ENCODE data around the gene PTX3. TPM values are rescaled to one million over a fixed set of nuclear protein-coding genes. Genes with fewer than 3 reads are reported as not detected.

PTX3 gene
- polyA plus RNA-seq (ENCODE audit: insufficient read depth in 1 of 5, insufficient read length in 5 of 5, low replicate concordance in 1 of 5): 10 to 100 TPM; 23.1 to 49.1 (median 25.5) TPM
- long read RNA-seq, donor 1, transcript PTX3-201 (3 exons, 1,940 nt): major isoform, 6 of 6 reads
- long read RNA-seq, donor 1, partial matches to known transcripts: 0 of 6 reads
- long read RNA-seq, donor 1, other reads (novel, unspliced or antisense): 0 of 6 reads
- long read RNA-seq, donor 2, transcript PTX3-201 (3 exons, 1,940 nt): major isoform, 12 of 12 reads
- long read RNA-seq, donor 2, partial matches to known transcripts: 0 of 12 reads
- long read RNA-seq, donor 2, other reads (novel, unspliced or antisense): 0 of 12 reads
- long read RNA-seq, donor 3, transcript PTX3-201 (3 exons, 1,940 nt): major isoform, 7 of 7 reads
- long read RNA-seq, donor 3, partial matches to known transcripts: 0 of 7 reads
- long read RNA-seq, donor 3, other reads (novel, unspliced or antisense): 0 of 7 reads
- long read RNA-seq, donor 4, transcript PTX3-201 (3 exons, 1,940 nt): major isoform, 8 of 8 reads
- long read RNA-seq, donor 4, partial matches to known transcripts: 0 of 8 reads
- long read RNA-seq, donor 4, other reads (novel, unspliced or antisense): 0 of 8 reads
- long read RNA-seq, donor 5, transcript PTX3-201 (3 exons, 1,940 nt): major isoform, 12 of 20 reads
- long read RNA-seq, donor 5, partial matches to known transcripts: 8 of 20 reads
- long read RNA-seq, donor 5, other reads (novel, unspliced or antisense): 0 of 20 reads
- long read RNA-seq, donor 6, transcript PTX3-201 (3 exons, 1,940 nt): major isoform, 13 of 13 reads
- long read RNA-seq, donor 6, partial matches to known transcripts: 0 of 13 reads
- long read RNA-seq, donor 6, other reads (novel, unspliced or antisense): 0 of 13 reads
- long read RNA-seq, donor 7, partial matches to known transcripts: 0 of 4 reads
- long read RNA-seq, donor 7, other reads (novel, unspliced or antisense): 0 of 4 reads
- long read RNA-seq, donor 8, transcript PTX3-201 (3 exons, 1,940 nt): major isoform, 5 of 15 reads
- long read RNA-seq, donor 8, partial matches to known transcripts: 10 of 15 reads
- long read RNA-seq, donor 8, other reads (novel, unspliced or antisense): 0 of 15 reads

DNA sequence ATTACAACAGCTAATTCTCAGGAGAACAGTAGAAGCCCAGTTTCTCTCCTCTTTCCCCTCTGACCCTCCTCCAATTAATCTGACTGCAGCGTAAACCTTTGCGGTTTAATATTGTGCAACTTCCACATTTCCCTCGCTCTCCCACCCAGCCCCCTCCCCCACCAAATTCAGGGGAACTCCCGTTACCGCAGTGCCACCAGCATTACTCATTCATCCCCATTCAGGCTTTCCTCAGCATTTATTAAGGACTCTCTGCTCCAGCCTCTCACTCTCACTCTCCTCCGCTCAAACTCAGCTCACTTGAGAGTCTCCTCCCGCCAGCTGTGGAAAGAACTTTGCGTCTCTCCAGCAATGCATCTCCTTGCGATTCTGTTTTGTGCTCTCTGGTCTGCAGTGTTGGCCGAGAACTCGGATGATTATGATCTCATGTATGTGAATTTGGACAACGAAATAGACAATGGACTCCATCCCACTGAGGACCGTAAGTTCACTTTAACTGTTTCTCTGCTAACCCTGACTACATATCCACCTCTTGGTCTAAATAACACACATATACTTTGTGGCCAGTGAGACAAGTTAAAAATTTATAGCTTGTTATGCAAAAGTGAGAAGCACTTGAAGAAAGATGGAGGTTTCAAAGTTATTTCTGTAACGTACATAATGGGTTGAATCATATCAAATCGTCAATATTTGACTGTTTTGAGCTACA lies at the start of gene PTX3:
Gene PTX3, plus strand, starts transcription at position 268 of the 709 bp plus-strand sequence. Its CDS starts 84 bp downstream, at position 352.
- DNase-seq: peak; percentile 72 to 74

DNA sequence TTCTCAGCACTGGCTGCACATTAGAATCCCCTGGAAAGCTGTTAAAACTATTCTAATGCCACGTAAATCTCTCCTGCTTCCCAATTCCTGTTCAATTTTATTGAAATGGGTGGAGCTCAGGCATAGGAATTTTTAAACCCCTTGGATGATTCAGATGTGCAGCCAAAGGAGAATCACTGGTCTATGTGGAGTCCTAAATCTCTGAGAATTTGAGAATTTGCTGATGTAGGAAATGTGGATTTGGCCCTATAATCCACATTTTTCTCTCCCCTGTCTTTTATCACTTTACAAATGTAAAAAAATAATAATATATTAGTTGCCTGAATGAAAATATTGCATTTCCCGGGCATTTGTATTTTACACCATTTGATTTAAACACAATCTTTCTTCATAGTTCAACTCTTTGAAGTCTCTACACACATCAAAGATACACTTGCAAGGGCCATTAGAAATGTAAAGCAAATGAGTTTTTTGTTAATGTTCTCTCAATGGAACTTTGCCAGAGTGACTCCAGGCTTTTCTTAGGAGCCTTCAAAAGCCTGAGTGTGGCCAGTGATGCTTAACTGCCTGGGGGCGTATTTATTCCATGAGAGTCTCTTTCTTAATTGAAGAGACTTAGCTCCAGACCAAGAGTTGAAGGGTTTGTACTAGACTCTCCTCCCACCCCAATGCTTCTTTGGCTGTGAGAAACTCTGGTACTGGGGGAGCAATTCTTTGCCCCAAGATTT lies 48.8 kb upstream of the PTX3 start:
- DNase-seq: no peak

DNA sequence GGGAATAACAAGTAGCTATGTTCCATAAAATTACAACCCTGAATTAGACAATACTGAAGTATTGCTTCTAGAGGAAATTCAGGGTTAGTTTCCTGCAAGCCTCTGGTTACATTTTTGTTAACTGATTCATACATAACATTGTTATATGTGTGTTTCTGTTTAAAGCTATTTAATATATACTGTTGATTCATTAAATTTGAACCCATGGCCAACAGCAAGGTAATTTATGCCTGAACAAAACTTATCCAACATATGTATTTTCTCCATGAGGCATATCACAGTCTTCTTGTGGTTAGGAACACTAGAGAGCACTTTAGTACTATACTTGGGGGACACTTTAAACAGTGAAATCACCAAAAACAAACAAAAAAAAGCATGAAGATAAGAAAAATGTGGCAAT lies 47.7 kb upstream of the PTX3 start:
- no peak for DNase-seq

DNA sequence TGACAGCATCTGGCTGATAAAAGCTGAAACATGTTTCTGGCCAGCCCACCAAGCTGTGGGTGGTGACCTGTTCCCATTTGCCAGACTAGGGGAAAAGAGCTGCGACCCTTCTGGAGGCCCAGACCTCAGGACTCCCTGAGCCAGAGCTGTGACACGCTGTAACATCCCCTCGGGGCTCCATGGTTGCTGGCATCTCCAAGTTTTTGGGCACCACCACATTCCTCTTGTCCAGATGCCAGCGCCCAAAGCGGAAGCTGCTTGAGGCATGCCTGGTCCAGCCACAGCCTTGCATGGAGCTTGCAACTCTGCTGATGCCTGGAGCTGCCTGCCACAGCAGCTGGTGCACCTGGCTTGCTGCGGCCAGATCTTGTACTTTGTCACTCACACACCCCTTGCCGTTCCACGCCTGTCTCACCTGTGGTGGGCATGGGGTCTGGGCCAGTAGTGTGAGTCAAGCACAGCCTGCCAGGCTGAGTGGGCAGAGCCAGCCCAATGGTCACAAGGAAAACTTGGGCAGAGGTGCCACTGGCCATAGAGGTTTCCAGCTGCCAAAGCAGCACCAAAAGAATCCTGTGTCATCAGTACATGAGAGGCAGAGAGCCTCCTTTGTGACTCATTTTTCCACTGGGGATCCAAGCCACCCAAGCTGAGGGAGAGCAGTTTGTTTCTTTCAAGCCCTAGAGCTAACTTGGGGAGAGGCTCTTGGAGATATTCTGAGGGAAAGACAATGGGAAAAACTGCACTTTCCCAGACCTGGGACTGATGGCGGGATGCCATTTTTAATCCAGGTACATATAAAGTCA lies 45.7 kb upstream of the PTX3 start:
- DNase-seq: no peak

DNA sequence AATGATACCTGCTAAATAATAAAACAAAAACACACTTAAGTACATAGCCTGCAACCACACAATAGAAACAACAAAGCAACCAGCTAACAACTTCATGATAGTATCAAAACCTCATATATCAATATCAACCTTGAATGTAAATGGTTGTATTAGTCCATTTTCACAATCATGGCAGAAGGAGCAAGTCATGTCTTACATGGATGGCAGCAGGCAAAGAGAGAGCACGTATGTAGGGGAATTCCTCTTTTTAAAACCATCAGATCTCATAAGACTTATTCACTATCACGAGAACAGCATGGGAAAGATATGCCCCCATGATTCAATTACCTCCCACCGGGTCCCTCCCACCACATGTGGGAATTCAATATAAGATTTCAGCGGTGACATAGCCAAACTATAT lies 44.5 kb upstream of the PTX3 start:
- DNase-seq: no peak

DNA sequence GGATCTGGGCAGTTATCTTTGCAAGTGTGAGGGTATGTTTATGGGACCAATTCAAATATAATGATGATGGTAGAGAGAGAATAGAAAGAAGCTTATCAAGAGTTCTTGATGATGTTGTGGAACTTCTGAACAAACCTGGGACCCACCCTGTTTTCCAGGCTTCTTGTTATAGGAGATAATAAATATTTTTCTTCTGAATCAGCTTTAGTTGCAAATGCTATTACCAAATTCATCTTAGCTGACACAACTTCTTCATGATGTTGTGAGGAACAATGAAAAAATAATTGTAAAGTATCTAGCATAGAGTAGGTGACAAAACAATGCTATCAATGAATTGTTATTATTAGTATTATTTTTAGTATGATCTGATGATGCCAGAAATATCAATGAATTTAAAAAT lies 43.5 kb upstream of the PTX3 start:
- no peak for DNase-seq

DNA sequence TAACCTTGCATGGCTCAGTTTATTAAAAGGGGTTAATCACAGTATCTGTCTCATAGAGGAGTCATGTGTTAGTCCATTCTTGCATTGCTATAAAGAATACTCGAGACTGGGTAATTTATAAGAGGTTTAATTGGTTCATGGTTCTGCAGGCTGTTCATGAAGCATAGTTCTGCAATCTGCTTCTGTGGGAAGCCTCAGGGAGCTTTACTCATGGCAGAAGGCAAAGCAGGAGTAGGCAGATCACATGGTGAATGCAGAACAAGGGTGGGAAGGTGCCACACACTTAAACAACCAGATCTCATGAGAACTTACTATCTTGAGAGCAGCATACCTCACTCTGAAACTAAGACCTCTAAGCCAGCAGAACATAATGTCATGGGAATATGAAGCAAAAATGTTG lies 42.2 kb upstream of the PTX3 start:
- no peak for DNase-seq

DNA sequence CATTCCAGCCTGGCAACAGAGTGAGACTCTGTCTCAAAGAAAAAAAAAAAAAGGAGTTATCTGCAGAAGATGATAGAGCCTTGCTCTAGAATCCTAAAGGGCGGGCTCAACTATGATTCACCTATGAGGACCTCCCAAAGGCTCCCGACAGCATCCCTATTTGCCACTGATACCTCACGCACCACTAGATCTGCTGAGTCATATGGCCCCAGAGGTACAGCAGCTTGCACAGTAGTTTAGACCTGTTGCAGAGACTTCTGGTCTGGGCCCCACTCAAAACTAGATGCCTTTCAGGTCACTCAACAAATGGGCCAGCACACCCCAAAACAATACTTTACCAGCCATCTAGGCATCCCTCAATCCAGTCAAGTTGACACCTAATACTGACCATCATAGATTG lies 38.1 kb upstream of the PTX3 start:
- no peak for DNase-seq

DNA sequence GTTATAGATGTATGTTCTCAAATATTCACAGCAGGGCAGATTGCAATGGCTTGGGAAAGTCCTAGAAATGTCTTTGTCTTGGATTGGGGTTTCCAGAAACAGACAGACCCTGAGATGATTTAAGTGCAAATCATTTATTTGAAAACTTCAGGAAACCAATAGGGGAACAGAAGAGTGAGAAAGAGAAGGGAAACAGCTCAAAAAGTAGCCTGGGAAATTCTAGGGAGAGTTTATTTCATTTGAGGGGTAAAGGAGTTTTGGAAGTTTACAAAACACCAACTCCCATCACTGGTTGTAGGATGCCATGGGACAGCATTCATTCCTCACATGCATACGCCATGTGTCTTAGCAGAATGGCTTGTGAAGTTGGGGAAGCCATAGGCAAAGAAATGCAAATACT lies 32.3 kb upstream of the PTX3 start:
- no peak for DNase-seq

DNA sequence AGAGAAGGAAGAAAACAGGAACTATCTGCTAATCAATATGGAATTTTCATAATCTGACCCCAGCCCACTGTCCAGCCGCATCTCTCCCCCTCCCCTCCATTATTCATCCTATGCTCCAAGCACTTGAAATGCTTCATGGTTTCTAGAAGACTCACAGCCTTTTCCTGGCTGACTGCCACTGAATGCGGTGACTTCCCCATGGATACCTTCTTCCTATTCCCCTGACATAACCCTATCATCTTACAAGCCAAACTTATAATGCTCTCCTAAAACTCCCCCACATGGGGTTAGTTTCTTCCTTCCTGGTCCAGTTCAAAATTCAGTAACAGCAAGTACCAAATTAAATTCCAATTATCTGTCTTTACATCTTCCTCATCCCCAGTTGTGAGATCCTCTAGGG lies 31.2 kb upstream of the PTX3 start:
- DNase-seq: no peak

DNA sequence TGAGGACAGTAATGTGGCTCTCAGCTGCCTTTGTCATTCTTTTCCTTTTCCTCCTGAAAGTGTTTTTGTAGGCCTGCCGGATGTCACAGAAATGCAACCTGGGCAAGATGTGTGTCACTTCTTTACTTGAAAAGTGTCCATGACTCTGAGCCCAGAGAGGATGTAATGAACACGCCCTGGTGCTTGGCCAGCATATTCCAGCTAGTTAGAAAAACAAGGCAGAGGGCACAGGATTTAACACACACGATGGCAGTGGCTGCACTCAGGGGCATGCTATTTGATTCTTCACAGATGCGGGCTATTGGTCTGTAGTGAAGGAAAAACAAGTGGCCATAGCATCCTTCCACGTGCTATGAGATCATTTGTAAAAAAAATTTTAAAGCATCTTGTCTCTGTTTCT lies 30.3 kb upstream of the PTX3 start:
- DNase-seq: no peak

DNA sequence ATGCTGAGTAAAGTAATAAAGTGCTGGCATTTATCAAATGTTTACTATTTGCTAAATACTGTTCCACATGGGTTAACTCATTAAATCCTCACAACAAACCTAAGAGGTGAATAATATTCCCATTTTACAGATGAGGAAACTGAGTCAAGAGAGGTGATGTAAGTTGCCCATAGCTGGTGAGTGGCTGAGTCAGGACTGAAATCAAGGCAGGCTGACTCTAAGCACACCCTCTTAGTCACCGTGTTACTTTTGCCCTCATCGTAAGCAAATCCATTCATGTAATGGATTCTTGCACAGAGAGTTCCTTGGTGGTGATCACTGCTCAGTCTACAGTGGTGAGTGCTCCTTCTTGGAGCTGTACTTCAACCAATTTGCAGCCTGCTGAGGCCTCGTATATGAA lies 28.9 kb upstream of the PTX3 start:
- no peak for DNase-seq

DNA sequence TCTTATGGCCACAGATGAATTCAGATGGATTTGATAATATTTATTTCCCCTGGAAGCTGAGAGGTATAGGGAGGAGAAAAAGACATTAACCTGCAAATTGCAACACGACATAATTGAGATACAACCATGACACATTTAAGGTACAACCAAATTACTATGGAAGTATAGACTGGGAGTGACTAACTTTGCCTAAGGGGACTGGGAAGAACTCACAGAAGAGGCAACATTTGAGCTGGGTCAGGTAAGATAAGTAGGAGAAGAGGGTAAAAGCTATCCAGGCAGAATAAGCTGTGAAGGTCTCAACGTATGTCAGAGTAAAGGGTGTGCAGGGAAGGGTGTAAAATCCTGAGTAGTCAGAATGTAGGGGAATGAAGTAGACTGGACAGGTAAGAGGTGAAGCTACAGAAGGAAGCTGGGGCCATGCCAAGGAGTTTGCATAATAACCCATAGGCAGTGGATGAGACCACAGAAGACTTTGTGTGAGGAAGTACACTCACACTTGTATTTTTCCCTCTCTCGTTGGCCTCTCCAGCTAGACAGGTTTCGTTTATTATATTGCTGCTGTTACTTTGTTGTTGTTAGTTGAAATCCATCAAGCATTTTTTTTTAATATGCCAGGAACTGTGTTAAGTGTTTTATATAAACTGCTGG lies 28.0 kb upstream of the PTX3 start:
- no peak for DNase-seq

DNA sequence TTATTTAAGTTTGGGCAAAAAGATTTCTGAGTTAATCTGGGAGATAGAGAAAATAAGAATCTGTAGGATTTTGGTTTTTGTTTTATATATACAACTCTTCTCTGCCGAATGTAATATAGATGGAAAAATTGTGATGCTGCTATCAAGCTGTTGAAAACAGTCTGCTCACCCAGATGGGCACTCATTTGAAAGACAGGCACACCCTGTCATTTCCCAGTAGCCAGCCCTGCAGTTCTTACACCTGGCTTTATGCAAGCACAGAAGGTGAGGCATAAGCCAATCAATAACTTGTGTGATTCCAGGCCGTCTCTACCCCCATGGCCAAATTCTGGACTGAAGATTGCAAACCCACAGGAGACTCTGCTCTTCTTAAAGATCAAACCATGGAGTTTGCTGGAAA lies 27.1 kb upstream of the PTX3 start:
- no peak for DNase-seq

DNA sequence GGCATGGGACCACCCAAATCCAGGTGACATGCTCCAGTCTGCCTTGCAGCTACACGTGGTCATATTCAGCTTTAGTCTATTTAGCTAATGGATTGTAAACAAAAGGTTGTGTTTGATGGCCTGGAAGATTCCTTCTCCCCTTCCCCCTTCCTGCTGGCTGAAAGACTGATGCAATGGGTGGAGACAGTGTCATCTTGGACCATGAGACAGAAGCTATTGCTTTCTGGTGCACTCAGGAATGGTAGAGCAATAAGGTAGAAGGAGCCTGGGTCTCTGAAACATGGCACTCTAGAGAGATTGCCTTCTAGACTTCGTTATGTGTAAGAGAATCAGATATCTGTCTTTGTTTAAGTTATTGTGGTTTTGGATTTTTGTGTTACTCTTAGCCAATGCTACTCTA lies 25.7 kb upstream of the PTX3 start:
- no peak for DNase-seq

DNA sequence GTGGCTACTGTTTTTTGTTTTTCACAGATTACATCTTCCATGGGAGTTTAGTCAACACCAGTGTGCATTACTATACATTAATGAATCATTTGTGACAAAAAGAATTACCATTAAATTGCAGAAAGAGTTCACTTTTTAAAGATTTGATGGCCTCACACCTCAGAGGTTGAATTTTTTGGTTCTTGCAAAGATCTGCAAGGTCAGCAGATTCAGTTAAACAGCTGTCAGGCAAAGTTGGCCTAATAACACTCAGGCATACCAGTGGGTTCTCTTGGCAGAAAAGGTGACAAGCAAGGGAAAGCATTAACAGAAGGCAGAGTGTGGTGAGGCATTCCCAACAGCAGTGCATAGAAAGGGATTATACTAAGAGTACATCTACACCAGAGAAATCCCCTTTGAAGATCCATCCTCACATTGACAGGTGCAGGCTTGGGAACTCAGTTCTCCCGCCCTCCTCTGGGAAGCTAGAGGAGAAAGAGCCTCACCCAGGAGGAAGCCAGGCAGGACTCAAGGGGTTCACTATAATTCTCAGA lies 24.3 kb upstream of the PTX3 start:
- DNase-seq: no peak

DNA sequence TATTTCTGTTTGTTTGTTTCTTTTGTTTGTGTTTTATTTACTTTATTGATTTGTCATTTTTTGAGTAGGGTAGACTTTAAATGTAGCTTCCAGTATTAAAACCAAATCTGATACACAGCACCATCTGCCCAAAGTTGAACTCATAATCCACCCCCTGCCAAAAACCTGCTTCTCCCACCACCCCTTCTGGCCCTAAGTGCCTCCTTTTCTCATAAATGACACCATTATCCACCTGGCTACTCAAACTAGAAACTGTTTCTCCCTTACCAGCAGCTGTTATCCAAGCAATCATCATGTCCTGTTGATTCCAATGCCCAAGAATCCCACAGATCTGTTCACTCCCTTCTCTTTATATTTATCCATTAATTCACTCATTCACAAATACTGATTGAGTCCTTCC lies 21.8 kb upstream of the PTX3 start:
- DNase-seq: no peak

DNA sequence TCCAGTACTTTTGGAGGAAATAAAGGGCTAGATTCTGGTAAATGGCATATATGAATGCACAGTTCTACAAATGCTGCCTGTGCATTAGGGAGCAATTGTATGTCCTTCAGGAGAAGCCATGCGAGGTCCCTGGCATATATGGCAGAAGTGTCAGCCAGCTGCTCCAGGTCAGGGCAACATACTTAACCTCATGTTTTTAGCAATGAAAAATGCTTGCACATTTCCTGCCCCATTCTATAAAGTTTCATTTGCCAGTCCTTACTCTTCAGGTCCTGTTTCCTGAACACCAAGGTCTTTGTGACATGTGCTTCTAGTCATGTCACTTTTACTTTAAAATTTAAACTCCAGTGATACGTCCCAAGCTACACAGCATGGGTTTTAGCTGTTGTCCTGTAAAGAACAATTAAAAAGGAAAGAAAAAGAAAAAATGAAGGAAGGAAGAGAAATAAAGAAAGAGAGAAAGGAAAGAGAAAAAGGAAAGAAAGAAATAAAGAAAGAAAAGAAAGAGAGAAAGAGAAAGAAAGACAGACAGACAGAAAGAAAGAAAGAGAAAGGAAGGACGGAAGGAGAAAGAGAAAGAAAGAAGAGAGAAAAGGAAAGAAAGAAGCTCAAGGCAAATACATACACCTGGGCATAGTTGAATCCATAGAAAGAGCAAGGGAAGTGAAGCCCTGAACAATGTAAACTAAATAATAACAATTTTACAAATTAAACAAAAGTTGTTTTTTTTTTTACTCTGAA lies 20.1 kb upstream of the PTX3 start:
- DNase-seq: no peak

DNA sequence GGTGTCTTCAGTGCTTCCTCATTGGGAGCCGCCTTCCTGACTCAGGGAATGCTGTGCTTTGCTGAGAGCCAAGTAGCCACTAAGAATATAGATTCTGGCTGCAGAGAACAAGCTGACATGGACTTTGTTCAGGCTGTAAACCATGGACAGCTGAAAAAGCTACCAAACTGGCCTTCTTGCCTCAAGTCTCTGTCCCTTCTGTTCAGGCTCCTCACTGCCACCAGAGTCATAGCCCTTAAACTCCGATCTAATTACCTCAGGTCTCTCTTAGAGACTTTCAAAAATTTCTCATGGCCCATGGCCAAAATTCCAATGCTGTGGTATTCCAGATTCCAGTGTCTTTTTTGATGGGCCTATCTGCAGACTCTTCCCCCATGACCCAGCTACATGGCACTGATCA lies 19.4 kb upstream of the PTX3 start:
- no peak for DNase-seq
